Skeletal muscle satellite cell (primary cell): ENCODE measurements around the gene MICAL3.
A peak's percentile ranks its signal among the peaks of the same experiment; 100 is the strongest.
"Not testable (repeated sequence)": the region's sequence is repeated elsewhere in the genome, so short reads cannot be mapped to it uniquely, and the experiment has no call there.

Experiments used
- H3K27me3 ChIP-seq: 2 replicates; pipeline ENCODE4 v1.7.0; 2013; ENCODE audit warnings: low read length; ENCODE audit not compliant: control insufficient read depth, insufficient read depth
- H3K36me3 ChIP-seq: 2 replicates; pipeline ENCODE4 v1.7.0; 2013; ENCODE audit warnings: mild to moderate bottlenecking, control low read depth, low read length; ENCODE audit not compliant: insufficient read depth
- H3K4me1 ChIP-seq: 2 replicates; pipeline ENCODE4 v1.7.0; 2013; ENCODE audit warnings: low read length; ENCODE audit not compliant: control insufficient read depth, insufficient read depth
- H3K4me2 ChIP-seq: 2 replicates; pipeline ENCODE4 v1.7.0; 2013; ENCODE audit warnings: mild to moderate bottlenecking, low read length
- H3K4me3 ChIP-seq: 2 replicates; pipeline ENCODE4 v1.7.0; 2013; ENCODE audit warnings: low read length
- H3K9ac ChIP-seq: 2 replicates; pipeline ENCODE4 v1.7.0; 2013; ENCODE audit warnings: mild to moderate bottlenecking, low read depth, low read length, moderate library complexity
- H3K9me3 ChIP-seq: replicated peaks from 2 replicates; pipeline ENCODE4 v1.7.0; 2013; ENCODE audit warnings: mild to moderate bottlenecking, control low read depth, low read length

Gene MICAL3

GRCh38 chr22:17991992-17992391, 32.4 kb downstream of the MICAL3 start:
- H3K4me2 ChIP-seq, H3K4me1 ChIP-seq, H3K36me3 ChIP-seq: not testable (repeated sequence)

GRCh38 chr22:17990942-17991341, 33.4 kb downstream of the MICAL3 start:
- Histone ChIP-seq H3K9ac (no peak overlapping the region), H3K4me1 (peaks cover 9% of the 10 kb centered on the region)

More at GRCh38 chr22:17991992-17992391, 32.4 kb downstream of the MICAL3 start:
- not testable (repeated sequence) for H3K27me3 ChIP-seq, H3K9ac ChIP-seq, H3K4me3 ChIP-seq, H3K9me3 ChIP-seq

GRCh38 chr22:17990147-17990546, 34.2 kb downstream of the MICAL3 start:
- Histone ChIP-seq H3K4me2 (no peak overlapping the region), H3K9ac (no peak overlapping the region), H3K27me3 (no peaks in the 10 kb centered on the region), H3K4me1 (peaks cover 9% of the 10 kb centered on the region), H3K4me3 (no peak overlapping the region), H3K9me3 (no peaks in the 10 kb centered on the region), H3K36me3 (peaks cover 2% of the 10 kb centered on the region)

More at GRCh38 chr22:17990942-17991341, 33.4 kb downstream of the MICAL3 start:
- no peaks in the 10 kb centered on the region for H3K9me3 ChIP-seq
- peaks cover 2% of the 10 kb centered on the region for H3K36me3 ChIP-seq
- H3K4me3 ChIP-seq, result no peak overlapping the region
- no peak overlapping the region for H3K4me2 ChIP-seq
- H3K27me3 ChIP-seq, result no peaks in the 10 kb centered on the region

GRCh38 chr22:17988800-17989513, 35.4 kb downstream of the MICAL3 start:
- H3K4me2 ChIP-seq, result no peak overlapping the region
- H3K36me3 ChIP-seq, result peaks cover 2% of the 10 kb centered on the region
- H3K9me3 ChIP-seq, result no peaks in the 10 kb centered on the region
- no peaks in the 10 kb centered on the region for H3K27me3 ChIP-seq
- no peak overlapping the region for H3K9ac ChIP-seq
- peaks cover 9% of the 10 kb centered on the region for H3K4me1 ChIP-seq
- H3K4me3 ChIP-seq, result no peak overlapping the region

- no peaks in the 10 kb centered on the region for H3K27me3 ChIP-seq
- H3K36me3 ChIP-seq, result peaks cover 2% of the 10 kb centered on the region
- H3K9me3 ChIP-seq, result no peaks in the 10 kb centered on the region
- H3K9ac ChIP-seq, result no peak overlapping the region
- H3K4me3 ChIP-seq, result no peak overlapping the region
- H3K4me1 ChIP-seq, result peaks cover 12% of the 10 kb centered on the region
- no peak overlapping the region for H3K4me2 ChIP-seq
These were observed 38.8 kb downstream of the MICAL3 start for GRCh38 chr22:17985606-17986005.

- H3K4me2 ChIP-seq, H3K9ac ChIP-seq, H3K27me3 ChIP-seq, H3K9me3 ChIP-seq, H3K4me3 ChIP-seq, H3K36me3 ChIP-seq: not testable (repeated sequence)
- H3K4me1 ChIP-seq, result peaks cover 18% of the 10 kb centered on the region
These were observed 39.3 kb downstream of the MICAL3 start for GRCh38 chr22:17985071-17985470.

- Histone ChIP-seq H3K4me2 (no peak overlapping the region), H3K4me1 (peaks cover 19% of the 10 kb centered on the region), H3K9me3 (no peaks in the 10 kb centered on the region), H3K36me3 (peaks cover 2% of the 10 kb centered on the region), H3K9ac (no peak overlapping the region), H3K27me3 (no peaks in the 10 kb centered on the region), H3K4me3 (no peak overlapping the region)
These were observed 40.2 kb downstream of the MICAL3 start for GRCh38 chr22:17984114-17984513.

- Histone ChIP-seq H3K9me3 (no peaks in the 10 kb centered on the region), H3K4me3 (no peak overlapping the region), H3K4me1 (peaks cover 15% of the 10 kb centered on the region), H3K36me3 (peaks cover 2% of the 10 kb centered on the region), H3K27me3 (no peaks in the 10 kb centered on the region), H3K9ac (no peak overlapping the region), H3K4me2 (no peak overlapping the region)
These were observed 41.7 kb downstream of the MICAL3 start for GRCh38 chr22:17982572-17983141.

- Histone ChIP-seq H3K9me3 (no peaks in the 10 kb centered on the region), H3K36me3 (no peaks in the 10 kb centered on the region), H3K4me2 (no peak overlapping the region), H3K4me1 (peaks cover 15% of the 10 kb centered on the region), H3K4me3 (no peak overlapping the region), H3K27me3 (no peaks in the 10 kb centered on the region), H3K9ac (no peak overlapping the region)
These were observed 42.9 kb downstream of the MICAL3 start for GRCh38 chr22:17981497-17981896.

- H3K9ac ChIP-seq, result no peak overlapping the region
- no peaks in the 10 kb centered on the region for H3K9me3 ChIP-seq
- peaks cover 13% of the 10 kb centered on the region for H3K4me1 ChIP-seq
- H3K4me3 ChIP-seq, result peak overlapping the region; percentile 58
- H3K36me3 ChIP-seq, result no peaks in the 10 kb centered on the region
- H3K4me2 ChIP-seq, result peak overlapping the region; percentile 76
- H3K27me3 ChIP-seq, result no peaks in the 10 kb centered on the region
These were observed 43.7 kb downstream of the MICAL3 start for GRCh38 chr22:17980638-17981051.

GRCh38 chr22:17980015-17980590, 44.3 kb downstream of the MICAL3 start:
- no peaks in the 10 kb centered on the region for H3K36me3 ChIP-seq
- H3K9ac ChIP-seq, result peak overlapping the region; percentile 3
- H3K4me2 ChIP-seq, result peak overlapping the region; percentile 76
- no peaks in the 10 kb centered on the region for H3K27me3 ChIP-seq
- H3K4me3 ChIP-seq, result peak overlapping the region; percentile 58
- peaks cover 13% of the 10 kb centered on the region for H3K4me1 ChIP-seq
- H3K9me3 ChIP-seq, result no peaks in the 10 kb centered on the region
